Thyroid gland (tissue), 4 donors: ENCODE results near the gene THRB.

Experiments
- CTCF ChIP-seq, 6 experiments: fragments of 200-600 bp in 3 of 6; fragments of 450-650 bp in 3 of 6; sonication (generic) in 3 of 6; IDR thresholded peaks; one replicate each; pipeline ENCODE4 v1.5.1; 2016 to 2019; ENCODE audit warnings: antibody characterized with exemption in 6 of 6, mild to moderate bottlenecking in 2 of 6, inconsistent platforms in 1 of 6, moderate library complexity in 1 of 6
- POLR2A ChIP-seq, 2 donors: fragments of 450-650 bp; IDR thresholded peaks; one replicate each; pipeline ENCODE4 v1.6.1; 2017; ENCODE audit warnings: antibody characterized with exemption in 2 of 2, mild to moderate bottlenecking in 2 of 2, moderate library complexity in 1 of 2

- TF ChIP-seq CTCF (IDR thresholded peaks at IDR 0.05) = no peak
- TF ChIP-seq POLR2A (IDR thresholded peaks at IDR 0.05) = no peak
Measured at GRCh38 chr3:24263069-24263668, 231.5 kb downstream of the THRB start.
